ENCODE results near the gene RGP1.

The RGP1 gene

DNA sequence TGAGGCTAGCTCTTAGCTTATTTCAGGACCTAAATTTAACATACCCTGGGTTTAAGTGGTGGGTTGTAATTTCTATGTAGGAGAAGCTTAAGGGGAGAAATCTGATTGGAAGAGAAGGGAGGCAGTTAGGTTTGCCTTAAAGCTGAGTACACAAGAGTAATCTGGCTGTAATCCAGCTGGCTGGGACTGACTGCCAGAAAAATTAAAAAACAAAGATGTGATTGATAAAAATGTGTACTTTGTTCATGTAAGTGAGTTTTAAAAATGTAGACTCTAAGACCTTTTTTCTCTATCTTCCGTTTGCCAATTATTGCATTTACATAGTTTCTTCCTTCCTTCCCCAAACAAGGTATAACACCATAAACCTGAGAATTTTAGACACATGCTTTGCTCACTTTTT lies 22.4 kb downstream of the RGP1 start:
- Histone ChIP-seq H3K27me3 (replicated peaks in 2 of 5; ENCODE audit: control insufficient read depth in 4 of 5, insufficient read depth in 5 of 5, low read length in 4 of 5) (no peaks in the 10 kb centered on the region), H3K9me3 (ENCODE audit: control extremely low read depth in 1 of 5, control insufficient read depth in 4 of 5, insufficient read depth in 2 of 5, low read depth in 1 of 5, low read length in 4 of 5) (no peaks in the 10 kb centered on the region), H3K36me3 (ENCODE audit: control insufficient read depth in 4 of 4, insufficient read depth in 4 of 4, low read length in 3 of 4) (peaks cover 0 to 3% (median 0%) of the 10 kb centered on the region in 4 experiments), H3K4me3 (ENCODE audit: control insufficient read depth in 1 of 7, extremely low read depth in 1 of 7, insufficient read depth in 4 of 7, low read depth in 2 of 7, low read length in 6 of 7) (no peak overlapping the region), H3K4me1 (ENCODE audit: control extremely low read depth in 1 of 4, control insufficient read depth in 4 of 4, insufficient read depth in 4 of 4, low read length in 3 of 4) (peaks cover 13 to 40% (median 17%) of the 10 kb centered on the region in 4 experiments), H3K27ac (ENCODE audit: insufficient read depth in 1 of 2, low read depth in 1 of 2, low read length in 2 of 2, poor library complexity in 1 of 2, severe bottlenecking in 2 of 2) (peak overlapping the region in 1 of 2 experiments; percentile 50)
- ChIA-PET CTCF (interaction anchor here (0.8 to 7.7 kb wide), 14 partner anchors 9 to 111 kb away, joined by 3 to 41 read pairs (median 4); partner anchors contain the start of genes MSMP and SPAG8), POLR2A (no interaction called here)
- DNase-seq = peak in 1 of 3 donors; percentile 53
- no CpG with 5 or more reads among the region's 1 CpG for WGBS (ENCODE audit: insufficient coverage)

- POLR2A ChIA-PET = no interaction called here
- DNase-seq = no peak
- H3K27ac ChIP-seq (ENCODE audit: insufficient read depth in 1 of 2, low read depth in 1 of 2, low read length in 2 of 2, poor library complexity in 1 of 2, severe bottlenecking in 2 of 2) = no peak overlapping the region
- H3K27me3 ChIP-seq (replicated peaks in 2 of 5; ENCODE audit: control insufficient read depth in 4 of 5, insufficient read depth in 5 of 5, low read length in 4 of 5) = no peaks in the 10 kb centered on the region
- H3K4me3 ChIP-seq (ENCODE audit: control insufficient read depth in 1 of 7, extremely low read depth in 1 of 7, insufficient read depth in 4 of 7, low read depth in 2 of 7, low read length in 6 of 7) = no peak overlapping the region
- H3K9me3 ChIP-seq (ENCODE audit: control extremely low read depth in 1 of 5, control insufficient read depth in 4 of 5, insufficient read depth in 2 of 5, low read depth in 1 of 5, low read length in 4 of 5) = no peaks in the 10 kb centered on the region
- peaks cover 13 to 40% (median 17%) of the 10 kb centered on the region in 4 experiments for H3K4me1 ChIP-seq (ENCODE audit: control extremely low read depth in 1 of 4, control insufficient read depth in 4 of 4, insufficient read depth in 4 of 4, low read length in 3 of 4)
- WGBS (ENCODE audit: insufficient coverage) = 98% methylated on average over 3 of the region's 3 CpGs
- CTCF ChIA-PET = interaction anchor here (0.8 to 7.7 kb wide), 9 partner anchors 9 to 75 kb away, joined by 3 to 41 read pairs (median 4); partner anchors contain the start of gene MSMP
- H3K36me3 ChIP-seq (ENCODE audit: control insufficient read depth in 4 of 4, insufficient read depth in 4 of 4, low read length in 3 of 4) = peaks cover 0 to 3% (median 0%) of the 10 kb centered on the region in 4 experiments
Measured at GRCh38 chr9:35771943-35772342, 22.9 kb downstream of the RGP1 start.

- peaks cover 13 to 35% (median 17%) of the 10 kb centered on the region in 4 experiments for H3K4me1 ChIP-seq (ENCODE audit: control extremely low read depth in 1 of 4, control insufficient read depth in 4 of 4, insufficient read depth in 4 of 4, low read length in 3 of 4)
- H3K4me3 ChIP-seq (ENCODE audit: control insufficient read depth in 1 of 7, extremely low read depth in 1 of 7, insufficient read depth in 4 of 7, low read depth in 2 of 7, low read length in 6 of 7) = peak overlapping the region in 5 of 7 experiments; percentile 19 to 61 (median 51)
- H3K27me3 ChIP-seq (replicated peaks in 2 of 5; ENCODE audit: control insufficient read depth in 4 of 5, insufficient read depth in 5 of 5, low read length in 4 of 5) = no peaks in the 10 kb centered on the region
- POLR2A ChIA-PET = interaction anchor here (1.4 kb wide), 1 partner anchor 14 kb away, joined by 3 read pairs; no protein-coding TSS in a partner anchor
- CTCF ChIA-PET = interaction anchor here (0.6 to 7.7 kb wide), 16 partner anchors 11 to 181 kb away, joined by 3 to 41 read pairs (median 3); partner anchors contain the start of gene MSMP
- no peaks in the 10 kb centered on the region for H3K9me3 ChIP-seq (ENCODE audit: control extremely low read depth in 1 of 5, control insufficient read depth in 4 of 5, insufficient read depth in 2 of 5, low read depth in 1 of 5, low read length in 4 of 5)
- H3K36me3 ChIP-seq (ENCODE audit: control insufficient read depth in 4 of 4, insufficient read depth in 4 of 4, low read length in 3 of 4) = peaks cover 0 to 3% (median 0%) of the 10 kb centered on the region in 4 experiments
- peak in 1 of 3 donors; percentile 26 for DNase-seq
- peak overlapping the region; percentile 23 to 77 for H3K27ac ChIP-seq (ENCODE audit: insufficient read depth in 1 of 2, low read depth in 1 of 2, low read length in 2 of 2, poor library complexity in 1 of 2, severe bottlenecking in 2 of 2)
- 16% methylated on average over 3 of the region's 7 CpGs for WGBS (ENCODE audit: insufficient coverage)
Measured at GRCh38 chr9:35774907-35775635, 26.0 kb downstream of the RGP1 start.

DNA sequence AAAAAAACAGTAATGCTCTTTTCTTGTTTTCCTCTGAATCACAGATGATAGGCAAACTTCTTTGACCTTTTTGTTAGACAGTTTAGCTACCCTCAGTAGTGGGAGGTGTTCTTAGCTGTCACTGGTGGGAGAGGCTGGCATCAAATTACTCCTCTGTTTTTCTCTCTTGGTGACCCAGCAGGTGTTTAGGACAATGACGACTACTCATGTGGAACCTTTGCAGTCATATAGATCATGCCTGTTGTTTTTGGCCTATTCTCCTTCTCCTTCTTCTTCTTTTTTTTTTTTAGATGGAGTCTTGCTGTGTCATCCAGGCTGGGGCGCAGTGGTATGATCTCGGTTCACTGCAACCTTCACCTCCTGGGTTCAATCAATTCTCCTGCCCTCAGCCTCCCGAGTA lies 26.9 kb downstream of the RGP1 start:
- peak in 1 of 3 donors; percentile 39 for DNase-seq
- Histone ChIP-seq H3K4me1 (ENCODE audit: control extremely low read depth in 1 of 4, control insufficient read depth in 4 of 4, insufficient read depth in 4 of 4, low read length in 3 of 4) (peaks cover 13 to 26% (median 17%) of the 10 kb centered on the region in 4 experiments), H3K27me3 (replicated peaks in 2 of 5; ENCODE audit: control insufficient read depth in 4 of 5, insufficient read depth in 5 of 5, low read length in 4 of 5) (no peaks in the 10 kb centered on the region), H3K27ac (ENCODE audit: insufficient read depth in 1 of 2, low read depth in 1 of 2, low read length in 2 of 2, poor library complexity in 1 of 2, severe bottlenecking in 2 of 2) (no peak overlapping the region), H3K4me3 (ENCODE audit: control insufficient read depth in 1 of 7, extremely low read depth in 1 of 7, insufficient read depth in 4 of 7, low read depth in 2 of 7, low read length in 6 of 7) (no peak overlapping the region), H3K36me3 (ENCODE audit: control insufficient read depth in 4 of 4, insufficient read depth in 4 of 4, low read length in 3 of 4) (peaks cover 0 to 3% (median under 1%) of the 10 kb centered on the region in 4 experiments), H3K9me3 (ENCODE audit: control extremely low read depth in 1 of 5, control insufficient read depth in 4 of 5, insufficient read depth in 2 of 5, low read depth in 1 of 5, low read length in 4 of 5) (no peaks in the 10 kb centered on the region)
- ChIA-PET CTCF (interaction anchor here (0.7 to 2.0 kb wide), 13 partner anchors 12 to 112 kb away, joined by 3 to 9 read pairs (median 3); partner anchors contain the start of gene MSMP), POLR2A (interaction anchor here (1.4 kb wide), 1 partner anchor 15 kb away, joined by 3 read pairs; no protein-coding TSS in a partner anchor)
- 20% methylated on average over 1 of the region's 4 CpGs for WGBS (ENCODE audit: insufficient coverage)

DNA sequence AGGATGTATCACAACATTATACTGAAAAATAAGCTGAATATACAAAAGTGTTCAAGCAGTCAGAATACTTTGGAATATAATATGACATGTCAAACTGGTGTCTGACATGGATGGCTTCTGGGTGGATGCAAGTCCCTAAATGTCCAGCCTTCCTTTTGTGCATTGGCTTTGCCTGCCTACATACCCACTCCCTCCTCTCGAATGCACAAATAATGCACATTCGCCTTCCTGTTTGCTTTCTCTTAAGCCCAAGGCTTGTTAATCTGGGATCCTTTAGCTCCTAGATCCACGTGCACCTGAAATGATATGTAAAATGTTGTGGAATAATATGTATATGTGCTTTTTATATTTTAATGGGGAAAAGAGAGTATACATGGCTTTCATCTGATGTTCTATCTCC lies 29.4 kb downstream of the RGP1 start:
- H3K27me3 ChIP-seq (replicated peaks in 2 of 5; ENCODE audit: control insufficient read depth in 4 of 5, insufficient read depth in 5 of 5, low read length in 4 of 5) = no peaks in the 10 kb centered on the region

DNA sequence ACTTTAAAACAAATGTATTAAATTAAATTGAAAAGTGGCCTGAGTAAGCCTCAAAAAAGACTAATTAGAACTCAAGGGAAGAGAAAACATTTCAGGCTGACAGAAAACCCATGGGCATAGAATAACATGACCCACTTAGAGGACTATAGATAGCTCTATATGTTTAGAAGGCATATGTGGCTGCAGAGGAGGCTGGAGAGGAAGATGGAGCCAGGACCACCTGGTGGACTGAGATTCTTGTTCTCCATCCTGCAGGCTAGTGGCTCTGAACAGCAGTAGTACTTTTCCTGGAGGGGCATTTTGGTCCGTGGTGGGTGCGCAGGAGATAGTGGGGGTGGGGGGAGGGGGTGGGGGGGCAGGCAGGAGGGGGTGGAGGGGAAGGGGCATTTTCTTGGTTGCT lies 32.0 kb downstream of the RGP1 start:
- Histone ChIP-seq H3K36me3 (ENCODE audit: control insufficient read depth in 4 of 4, insufficient read depth in 4 of 4, low read length in 3 of 4) (peaks cover 0 to 11% (median 6%) of the 10 kb centered on the region in 4 experiments), H3K27me3 (replicated peaks in 2 of 5; ENCODE audit: control insufficient read depth in 4 of 5, insufficient read depth in 5 of 5, low read length in 4 of 5) (no peaks in the 10 kb centered on the region), H3K27ac (ENCODE audit: insufficient read depth in 1 of 2, low read depth in 1 of 2, low read length in 2 of 2, poor library complexity in 1 of 2, severe bottlenecking in 2 of 2) (no peak overlapping the region), H3K9me3 (ENCODE audit: control extremely low read depth in 1 of 5, control insufficient read depth in 4 of 5, insufficient read depth in 2 of 5, low read depth in 1 of 5, low read length in 4 of 5) (no peaks in the 10 kb centered on the region), H3K4me3 (ENCODE audit: control insufficient read depth in 1 of 7, extremely low read depth in 1 of 7, insufficient read depth in 4 of 7, low read depth in 2 of 7, low read length in 6 of 7) (no peak overlapping the region), H3K4me1 (ENCODE audit: control extremely low read depth in 1 of 4, control insufficient read depth in 4 of 4, insufficient read depth in 4 of 4, low read length in 3 of 4) (peaks cover 2 to 3% (median 2%) of the 10 kb centered on the region in 4 experiments)
- WGBS (ENCODE audit: insufficient coverage) = no CpG with 5 or more reads among the region's 2 CpGs
- no peak for DNase-seq
- ChIA-PET POLR2A (no interaction called here), CTCF (interaction anchor here (1.2 to 1.7 kb wide), 3 partner anchors 9 to 25 kb away, joined by 5 to 7 read pairs (median 6); no protein-coding TSS in a partner anchor)

More for the DNA sequence above, 29.4 kb downstream of the RGP1 start:
- H3K27ac ChIP-seq (ENCODE audit: insufficient read depth in 1 of 2, low read depth in 1 of 2, low read length in 2 of 2, poor library complexity in 1 of 2, severe bottlenecking in 2 of 2) = no peak overlapping the region
- ChIA-PET CTCF (interaction anchor here (0.6 to 2.4 kb wide), 8 partner anchors 9 to 450 kb away, joined by 3 to 20 read pairs (median 6); no protein-coding TSS in a partner anchor), POLR2A (no interaction called here)
- H3K9me3 ChIP-seq (ENCODE audit: control extremely low read depth in 1 of 5, control insufficient read depth in 4 of 5, insufficient read depth in 2 of 5, low read depth in 1 of 5, low read length in 4 of 5) = no peaks in the 10 kb centered on the region
- H3K4me3 ChIP-seq (ENCODE audit: control insufficient read depth in 1 of 7, extremely low read depth in 1 of 7, insufficient read depth in 4 of 7, low read depth in 2 of 7, low read length in 6 of 7) = no peak overlapping the region
- H3K4me1 ChIP-seq (ENCODE audit: control extremely low read depth in 1 of 4, control insufficient read depth in 4 of 4, insufficient read depth in 4 of 4, low read length in 3 of 4) = peaks cover 13 to 17% (median 16%) of the 10 kb centered on the region in 4 experiments
- DNase-seq = no peak
- WGBS (ENCODE audit: insufficient coverage) = 83% methylated on average over 1 of the region's 3 CpGs
- H3K36me3 ChIP-seq (ENCODE audit: control insufficient read depth in 4 of 4, insufficient read depth in 4 of 4, low read length in 3 of 4) = peaks cover 0 to 4% (median 2%) of the 10 kb centered on the region in 4 experiments

DNA sequence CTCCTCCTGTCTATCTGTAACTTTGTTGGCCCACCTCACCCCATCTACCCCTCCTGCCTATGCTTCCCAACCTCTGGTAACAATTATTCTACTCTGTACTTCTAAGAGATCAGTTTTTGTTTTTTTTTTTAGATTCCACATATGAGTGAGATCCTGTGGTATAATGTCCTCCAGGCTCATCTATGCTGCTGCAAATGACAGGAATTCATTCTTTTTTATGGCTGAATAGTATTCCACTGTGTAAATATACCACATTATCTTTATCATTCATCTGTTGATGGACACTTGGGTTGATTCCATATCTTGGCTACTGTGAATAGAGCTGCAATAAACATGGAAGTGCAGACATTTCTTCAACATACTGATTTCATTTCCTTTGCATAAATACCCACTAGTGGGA lies 34.3 kb downstream of the RGP1 start:
- no peak overlapping the region for H3K4me3 ChIP-seq (ENCODE audit: control insufficient read depth in 1 of 7, extremely low read depth in 1 of 7, insufficient read depth in 4 of 7, low read depth in 2 of 7, low read length in 6 of 7)
- no peaks in the 10 kb centered on the region for H3K9me3 ChIP-seq (ENCODE audit: control extremely low read depth in 1 of 5, control insufficient read depth in 4 of 5, insufficient read depth in 2 of 5, low read depth in 1 of 5, low read length in 4 of 5)
- H3K4me1 ChIP-seq (ENCODE audit: control extremely low read depth in 1 of 4, control insufficient read depth in 4 of 4, insufficient read depth in 4 of 4, low read length in 3 of 4) = peaks cover 0 to under 1% (median under 1%) of the 10 kb centered on the region in 4 experiments
- ChIA-PET POLR2A (no interaction called here), CTCF (interaction anchor here (0.8 to 2.7 kb wide), 8 partner anchors 10 to 52 kb away, joined by 3 to 6 read pairs (median 3); no protein-coding TSS in a partner anchor)
- no peak for DNase-seq
- H3K27ac ChIP-seq (ENCODE audit: insufficient read depth in 1 of 2, low read depth in 1 of 2, low read length in 2 of 2, poor library complexity in 1 of 2, severe bottlenecking in 2 of 2) = no peak overlapping the region
- peaks cover 0 to 11% (median 6%) of the 10 kb centered on the region in 4 experiments for H3K36me3 ChIP-seq (ENCODE audit: control insufficient read depth in 4 of 4, insufficient read depth in 4 of 4, low read length in 3 of 4)
- H3K27me3 ChIP-seq (replicated peaks in 2 of 5; ENCODE audit: control insufficient read depth in 4 of 5, insufficient read depth in 5 of 5, low read length in 4 of 5) = no peaks in the 10 kb centered on the region

Measured in common myeloid progenitor, CD34-positive (primary cell).